ENCODE data around the gene TMPRSS9.

The TMPRSS9 gene

DNA sequence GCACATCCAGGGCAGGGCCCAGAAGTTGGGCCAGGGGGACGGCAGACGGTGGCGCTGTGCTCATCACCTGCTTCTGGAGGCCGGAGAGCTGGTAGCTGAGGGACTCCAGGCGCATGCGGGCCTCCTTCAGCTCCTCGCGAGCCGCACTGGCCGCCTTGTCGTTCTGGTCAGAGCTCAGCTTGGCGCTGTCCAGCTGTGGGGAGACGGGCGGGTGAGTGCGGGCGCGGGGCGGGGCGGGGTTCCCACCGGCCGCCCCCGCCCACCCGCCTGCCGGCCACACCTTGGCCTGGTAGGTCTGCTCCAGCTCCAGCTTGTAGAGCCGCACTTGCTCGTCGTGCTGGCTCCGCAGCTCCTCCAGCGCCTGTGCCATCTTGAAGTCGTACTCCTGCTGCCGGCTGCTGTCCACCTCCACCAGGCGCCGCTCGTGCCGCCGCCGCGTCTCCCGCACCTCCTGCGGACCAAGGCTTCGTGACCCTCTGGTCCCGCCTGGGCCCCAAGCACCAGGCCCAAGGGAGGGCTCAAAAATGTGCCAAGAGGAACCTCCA, 74.7 kb downstream of the TMPRSS9 start:
- DNase-seq (ENCODE audit: low spot score), result no peak

DNA sequence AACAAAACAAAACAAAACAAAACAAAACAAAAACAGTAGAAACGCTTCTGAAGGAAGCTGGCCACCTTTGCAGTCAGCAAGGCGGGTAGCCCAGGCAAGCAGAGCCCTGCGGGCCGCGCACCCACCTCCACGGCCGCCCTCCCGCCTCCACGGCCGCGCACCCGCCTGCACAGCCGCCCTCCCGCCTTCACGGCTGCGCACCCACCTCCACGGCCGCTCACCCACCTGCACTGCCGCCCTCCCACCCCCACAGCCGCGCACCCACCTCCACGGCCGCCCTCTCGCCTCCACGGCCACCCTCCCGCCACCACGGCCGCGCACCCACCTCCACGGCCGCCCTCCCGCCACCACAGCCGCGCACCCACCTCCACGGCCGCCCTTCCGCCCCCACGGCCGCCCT, 76.3 kb downstream of the TMPRSS9 start:
- no peak for DNase-seq (ENCODE audit: low spot score)

GRCh38 chr19:2436926-2437325, 76.9 kb downstream of the TMPRSS9 start:
- DNase-seq (ENCODE audit: low spot score), result no peak

GRCh38 chr19:2438178-2438577, 78.1 kb downstream of the TMPRSS9 start:
- no peak for DNase-seq (ENCODE audit: low spot score)

DNA sequence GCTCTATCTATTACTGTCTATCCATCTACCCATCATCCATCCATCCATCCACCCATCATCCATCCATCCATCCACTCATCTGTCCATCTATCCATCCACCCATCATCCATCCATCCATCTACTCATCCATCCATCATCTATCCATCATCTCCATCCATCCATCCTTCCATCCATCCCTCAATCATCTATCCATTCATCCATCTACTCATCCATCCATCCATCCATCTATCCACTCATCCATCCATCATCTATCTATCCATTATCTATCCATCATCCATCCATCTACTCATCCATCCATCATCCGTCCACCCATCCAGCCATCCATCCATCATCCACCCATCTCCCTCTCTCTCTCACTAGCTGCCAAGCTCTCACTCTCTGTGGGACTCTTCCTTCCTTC, 80.5 kb downstream of the TMPRSS9 start:
- DNase-seq (ENCODE audit: low spot score), result no peak

DNA sequence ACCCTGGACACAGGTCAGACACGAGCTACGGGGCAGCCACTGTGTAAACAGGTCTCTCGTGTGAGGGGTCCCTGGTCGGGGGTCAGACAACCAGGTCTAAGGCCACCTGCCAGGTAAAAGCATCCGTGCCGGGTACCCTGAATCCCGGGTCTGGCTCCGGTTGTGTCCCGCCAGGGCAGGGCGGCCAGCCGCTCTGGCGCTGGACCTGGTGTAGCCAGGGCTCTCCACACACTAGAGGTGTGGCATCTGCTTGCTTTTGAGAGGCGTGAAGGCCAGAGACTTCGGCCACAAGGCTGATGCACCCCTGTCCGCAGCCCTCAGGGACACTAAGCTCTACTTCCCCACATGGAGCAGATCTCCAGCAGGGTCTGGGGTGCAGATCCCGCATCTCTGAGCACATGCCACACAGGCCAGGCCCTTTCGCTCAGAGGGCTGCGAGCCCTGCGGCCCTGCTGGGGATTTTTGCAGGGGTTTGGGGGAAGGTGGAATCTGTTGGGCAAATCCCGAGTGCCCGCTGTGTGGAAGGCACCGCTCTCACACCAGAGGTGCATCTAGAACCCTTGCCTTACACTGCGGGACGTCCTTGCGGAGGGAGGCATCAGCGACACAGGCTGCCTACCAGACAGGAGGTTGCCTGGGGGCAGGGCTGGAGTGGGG, 81.2 kb downstream of the TMPRSS9 start:
- DNase-seq (ENCODE audit: low spot score), result no peak

GRCh38 chr19:2443116-2443784, 83.2 kb downstream of the TMPRSS9 start:
- DNase-seq (ENCODE audit: low spot score), result no peak

DNA sequence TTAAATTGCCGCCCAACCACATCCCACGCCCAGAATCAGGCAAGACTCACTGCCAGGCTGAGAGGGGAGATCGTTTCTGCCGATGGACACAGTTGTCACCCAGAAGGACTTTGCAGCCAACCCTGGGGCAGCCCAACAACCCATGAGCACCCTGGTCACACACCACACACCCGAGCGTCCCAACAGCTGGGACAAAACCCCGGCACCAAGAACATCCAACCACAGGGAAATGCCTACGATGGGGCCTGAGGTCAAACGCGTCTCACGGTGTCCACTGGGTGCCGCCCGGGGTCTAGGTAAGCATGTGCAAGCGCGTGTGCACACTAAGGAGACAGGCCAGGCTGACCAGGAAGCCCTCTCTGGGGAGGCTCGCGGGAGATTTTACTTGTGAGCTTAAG, 83.7 kb downstream of the TMPRSS9 start:
- DNase-seq (ENCODE audit: low spot score), result no peak

DNA sequence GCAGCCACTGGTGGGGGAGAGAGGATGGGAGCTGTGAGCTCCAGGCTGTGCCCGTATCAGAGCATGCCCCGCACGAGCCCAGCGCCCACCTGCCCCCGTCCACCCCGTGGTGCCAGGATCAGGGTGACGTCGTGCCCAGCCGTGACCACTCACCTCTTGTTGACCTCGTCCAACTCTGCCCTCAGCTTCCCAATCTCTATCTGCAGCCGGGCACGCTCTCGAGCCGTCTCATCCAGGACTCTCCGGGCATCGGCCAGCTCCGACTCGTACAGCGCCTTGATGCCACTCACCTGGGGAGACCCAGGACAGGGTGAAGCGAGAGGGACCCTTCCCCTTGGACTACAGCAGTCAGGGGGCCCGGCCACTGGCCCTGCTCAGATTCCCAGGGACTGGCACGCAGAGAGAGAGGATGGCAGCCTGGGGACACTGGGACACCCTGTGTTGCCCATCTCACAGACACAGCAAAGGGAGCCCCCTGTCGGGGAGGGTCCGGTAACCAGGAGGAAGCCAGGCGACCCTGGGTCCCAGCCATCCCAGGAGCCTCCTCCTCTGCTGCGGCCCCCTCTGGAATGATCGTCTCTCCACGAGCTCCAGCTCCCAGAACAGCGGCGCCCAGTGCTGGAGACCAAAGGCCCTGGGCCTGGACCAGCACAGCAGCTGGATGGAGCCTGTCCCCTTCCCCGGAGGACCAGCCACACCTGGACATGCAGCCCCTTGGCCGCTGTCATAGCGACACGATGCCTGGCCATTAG, 84.4 kb downstream of the TMPRSS9 start:
- DNase-seq (ENCODE audit: low spot score), result no peak

DNA sequence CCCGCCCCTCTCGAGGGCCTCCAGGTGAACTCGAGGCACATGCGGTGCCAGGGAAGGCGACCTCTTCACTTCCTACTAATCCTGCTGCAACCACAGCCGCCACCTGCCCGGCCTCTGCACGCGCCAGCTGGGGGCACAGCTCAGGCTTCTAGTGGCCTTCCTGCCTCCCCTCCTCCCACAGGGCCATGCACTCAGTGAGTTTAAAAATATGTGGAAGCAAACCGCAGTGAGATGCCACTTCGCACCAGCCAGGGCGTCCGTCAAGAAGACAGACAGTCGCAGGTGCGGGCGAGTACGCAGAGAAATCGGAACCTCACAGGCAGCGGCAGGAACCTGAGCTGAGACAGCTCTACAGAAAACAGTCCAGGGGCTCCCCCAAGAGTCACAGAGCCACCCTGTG, 86.3 kb downstream of the TMPRSS9 start:
- DNase-seq (ENCODE audit: low spot score), result no peak

GRCh38 chr19:2449019-2449418, 89.0 kb downstream of the TMPRSS9 start:
- DNase-seq (ENCODE audit: low spot score), result no peak

GRCh38 chr19:2451138-2451537, 91.1 kb downstream of the TMPRSS9 start:
- DNase-seq (ENCODE audit: low spot score), result no peak

DNA sequence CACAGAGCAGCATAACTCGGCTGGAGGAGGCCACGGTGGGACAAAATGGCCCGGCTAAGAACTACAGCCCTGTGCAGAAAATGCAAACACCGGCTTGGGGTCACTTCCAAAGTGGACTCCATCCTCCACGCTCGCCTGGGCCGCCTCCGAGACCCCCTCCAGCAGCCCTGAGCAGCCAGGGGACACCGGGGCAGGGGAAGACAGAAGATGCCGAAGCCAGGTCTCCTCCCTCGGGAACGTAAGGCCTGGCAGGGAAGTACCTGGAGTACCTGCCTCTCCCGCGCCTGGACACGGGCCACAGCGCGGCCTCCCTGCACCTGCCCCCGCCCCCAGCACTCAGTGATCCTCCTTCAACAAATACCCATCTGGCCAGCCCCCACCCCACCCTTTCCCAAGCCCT, 91.7 kb downstream of the TMPRSS9 start:
- DNase-seq (ENCODE audit: low spot score), result no peak

DNA sequence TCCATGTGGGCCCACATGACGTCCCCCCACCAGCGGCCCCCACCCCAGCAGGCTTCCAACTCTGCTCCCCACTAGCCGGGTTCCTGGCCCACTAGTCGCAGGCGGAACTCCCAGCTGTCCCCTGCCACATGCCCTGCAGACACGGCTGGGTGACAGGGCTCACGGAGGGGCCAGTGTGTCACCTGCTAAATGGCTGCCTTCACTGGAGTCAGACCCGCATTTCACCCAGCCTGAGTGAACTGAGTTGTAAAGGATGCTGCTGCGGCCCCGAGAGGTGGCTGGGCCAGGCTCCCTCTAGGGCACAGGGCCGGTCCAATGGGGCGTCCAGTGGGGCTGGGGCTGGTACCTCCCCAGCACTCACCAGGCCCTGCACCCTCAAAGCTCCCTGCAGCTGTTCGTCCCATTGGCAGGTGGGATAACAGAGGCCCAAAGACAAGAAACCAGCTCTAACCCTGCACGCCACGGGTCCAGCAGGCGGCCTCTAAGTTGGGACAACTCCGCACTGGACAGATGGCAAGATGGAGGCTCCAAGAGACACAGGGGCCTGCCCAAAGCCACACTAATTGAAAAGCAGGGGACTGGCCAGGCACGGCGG, 93.5 kb downstream of the TMPRSS9 start:
- DNase-seq (ENCODE audit: low spot score), result no peak

- DNase-seq (ENCODE audit: low spot score), result no peak
These were observed 94.3 kb downstream of the TMPRSS9 start for GRCh38 chr19:2454199-2454961.

- no peak for DNase-seq (ENCODE audit: low spot score)
These were observed 95.1 kb downstream of the TMPRSS9 start for GRCh38 chr19:2454962-2455850.

DNA sequence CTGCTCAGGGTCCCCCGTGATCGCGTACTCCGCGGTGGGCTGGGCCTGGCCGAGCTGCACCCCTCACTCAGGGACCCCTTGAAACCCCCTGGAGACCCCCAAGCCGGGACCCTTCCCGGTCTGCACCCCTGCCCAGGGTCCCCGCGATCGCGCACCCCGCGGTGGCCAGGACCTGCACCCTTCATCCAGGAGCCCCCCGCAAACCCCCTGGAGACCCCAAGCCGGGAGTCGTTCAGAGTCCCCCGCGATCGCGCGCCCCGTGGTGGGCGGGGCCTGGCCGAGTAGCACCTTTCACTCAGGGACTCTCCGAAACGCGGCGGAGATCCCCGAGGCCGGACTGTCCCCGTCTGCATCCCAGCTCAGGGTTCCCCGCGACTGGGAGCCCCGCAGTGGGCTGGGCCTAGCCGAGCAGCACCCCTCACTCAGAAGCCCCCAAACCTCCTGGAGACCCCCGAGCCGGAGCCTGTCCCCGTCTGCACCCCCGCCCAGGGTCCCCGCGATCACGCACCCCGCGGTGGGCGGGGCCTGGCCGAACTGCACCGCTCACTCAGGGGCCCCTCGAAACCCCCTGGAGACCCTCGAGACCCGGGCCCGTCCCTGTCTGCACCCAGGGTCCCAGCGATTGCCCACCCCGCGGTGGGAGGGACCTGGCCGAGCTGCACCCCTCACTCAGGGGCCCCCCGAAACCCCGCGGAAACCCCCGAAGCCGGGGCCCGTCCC, 95.9 kb downstream of the TMPRSS9 start:
- no peak for DNase-seq (ENCODE audit: low spot score)

- no peak for DNase-seq (ENCODE audit: low spot score)
These were observed 97.5 kb downstream of the TMPRSS9 start for GRCh38 chr19:2457394-2458037.

- DNase-seq (ENCODE audit: low spot score), result no peak
These were observed 98.0 kb downstream of the TMPRSS9 start for GRCh38 chr19:2458054-2458453.

All from SK-N-DZ (cell line).